HG03378 (cell line): ENCODE measurements around the gene HGFAC.

ENCODE experiments used
- ATAC-seq: cut with Tn5 transposase; IDR thresholded peaks from one replicate; pipeline ENCODE4 v1.9.1; 2021; ENCODE audit warnings: mild to moderate bottlenecking, moderate library complexity; ENCODE audit not compliant: unreplicated experiment

HGFAC gene

GRCh38 chr4:3423406-3423805 is 18.4 kb upstream of the HGFAC start:
- no peak for ATAC-seq

GRCh38 chr4:3423952-3424351 is 17.8 kb upstream of the HGFAC start:
- ATAC-seq: no peak

DNA sequence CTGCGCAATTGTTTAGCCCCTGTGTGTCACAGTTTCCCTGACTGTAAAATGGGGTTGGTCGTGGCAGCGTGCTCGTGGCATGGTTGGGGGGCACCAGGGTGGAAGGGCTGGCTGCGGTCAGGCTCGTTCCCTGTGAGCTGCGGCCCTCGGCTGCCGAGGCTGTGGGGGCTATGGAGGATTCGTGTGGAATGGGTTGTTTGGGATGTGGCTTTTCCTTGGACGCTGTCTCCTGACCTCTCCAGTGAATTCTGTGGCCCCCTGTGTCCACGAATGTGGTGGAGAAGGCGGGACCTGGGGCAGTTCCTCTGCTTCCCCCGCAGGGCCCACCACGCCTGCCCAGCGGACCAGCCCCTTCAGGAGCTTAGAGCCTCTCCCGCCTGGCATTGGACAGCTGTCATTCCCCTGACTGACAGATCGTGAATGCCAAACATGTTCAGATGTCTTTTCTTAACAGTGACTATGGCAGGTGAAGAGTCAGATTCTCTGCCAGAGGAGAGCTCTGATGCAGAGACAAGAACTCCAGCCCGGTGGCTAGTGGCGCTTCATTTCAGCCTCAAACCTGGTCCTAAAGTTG is 17.2 kb upstream of the HGFAC start:
- no peak for ATAC-seq

GRCh38 chr4:3426465-3427133 is 15.2 kb upstream of the HGFAC start:
- ATAC-seq: no peak

- no peak for ATAC-seq
Measured at GRCh38 chr4:3427134-3427476, 14.7 kb upstream of the HGFAC start.

GRCh38 chr4:3427706-3428446 is 13.9 kb upstream of the HGFAC start:
- no peak for ATAC-seq

GRCh38 chr4:3429651-3430050 is 12.1 kb upstream of the HGFAC start:
- ATAC-seq: no peak

- no peak for ATAC-seq
Measured at GRCh38 chr4:3430524-3430923, 11.2 kb upstream of the HGFAC start.

DNA sequence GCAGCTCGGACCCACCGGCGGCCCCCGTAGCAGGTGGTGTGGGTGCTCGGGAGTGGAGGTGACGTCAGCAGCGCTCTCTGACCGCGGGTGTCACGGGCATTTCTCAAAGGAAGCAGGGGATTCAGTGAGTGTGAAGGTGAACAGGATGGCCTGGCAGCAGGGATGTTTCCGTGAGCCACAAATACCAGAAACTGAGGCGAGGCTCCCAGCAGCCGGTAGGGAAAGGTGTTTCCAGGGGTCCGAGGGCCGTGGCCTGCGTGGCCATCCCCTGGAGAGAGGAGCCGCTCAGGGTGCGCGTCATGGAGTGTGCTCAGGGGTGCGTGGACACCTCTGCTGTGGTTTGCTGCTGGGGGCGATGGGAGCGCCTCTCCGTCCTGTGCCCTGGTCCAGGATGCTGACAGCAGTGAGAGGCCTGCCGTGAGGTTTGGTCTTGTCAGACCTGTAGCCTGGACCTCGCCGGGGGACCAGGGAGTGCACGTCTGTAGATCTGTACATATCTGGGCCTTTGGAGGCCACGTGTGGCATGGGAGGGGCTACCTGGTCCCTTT is 10.2 kb upstream of the HGFAC start:
- ATAC-seq: no peak

GRCh38 chr4:3432381-3432790 is 9.4 kb upstream of the HGFAC start:
- ATAC-seq: no peak

- ATAC-seq: no peak
Measured at GRCh38 chr4:3433138-3433869, 8.5 kb upstream of the HGFAC start.

- no peak for ATAC-seq
Measured at GRCh38 chr4:3434881-3435685, 6.7 kb upstream of the HGFAC start.

DNA sequence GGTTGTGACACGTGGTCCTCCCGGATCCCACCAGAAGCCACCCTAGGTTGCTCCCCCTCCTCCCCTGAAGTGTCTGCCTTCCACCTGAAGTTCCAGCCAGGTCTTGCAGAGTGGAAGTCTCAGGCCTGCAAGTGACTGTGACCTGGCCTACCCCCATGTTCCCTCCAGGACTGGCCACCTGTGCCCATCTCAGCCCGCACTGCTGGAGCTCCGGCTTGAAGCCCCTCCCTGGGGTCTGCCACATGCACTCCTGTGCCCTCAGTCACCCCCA is 6.1 kb upstream of the HGFAC start:
- ATAC-seq: no peak

DNA sequence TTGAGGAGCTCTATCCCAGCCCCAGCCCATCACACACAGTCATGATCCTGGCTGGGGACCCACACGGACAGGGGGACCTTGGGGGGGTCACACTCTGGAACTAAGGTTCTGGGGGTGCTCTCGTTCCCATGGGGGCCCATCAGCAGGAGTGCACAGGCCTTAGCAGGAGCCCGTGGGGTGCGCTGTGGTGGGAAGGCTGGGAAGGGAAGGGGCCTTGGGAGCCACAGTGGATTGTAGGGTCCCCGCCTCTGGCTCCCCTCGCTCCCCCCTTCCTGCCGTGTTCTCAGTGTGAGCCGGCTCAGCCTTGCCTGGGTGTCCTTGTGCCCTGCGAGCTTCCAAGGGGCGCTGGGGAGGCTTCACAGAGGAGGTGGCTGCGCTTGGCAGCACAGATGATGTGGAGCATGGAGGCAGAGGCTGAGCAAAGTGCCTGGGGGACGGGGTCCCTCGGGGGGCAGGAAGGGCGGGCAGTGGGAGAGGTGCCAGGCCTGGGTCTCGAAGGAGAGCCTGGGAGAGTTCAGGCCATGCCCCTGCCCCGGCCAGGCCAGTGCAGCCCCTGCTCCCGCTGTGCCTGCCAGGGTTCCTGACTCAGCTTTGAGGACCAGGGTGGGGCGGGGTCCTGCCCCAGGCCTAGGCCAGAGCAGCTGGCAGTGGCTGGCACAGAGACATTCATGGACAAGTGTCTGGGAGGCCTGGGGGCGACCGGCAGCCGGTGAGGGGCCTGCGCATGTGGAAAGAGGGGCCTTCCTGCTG is 5.5 kb upstream of the HGFAC start:
- ATAC-seq: no peak

DNA sequence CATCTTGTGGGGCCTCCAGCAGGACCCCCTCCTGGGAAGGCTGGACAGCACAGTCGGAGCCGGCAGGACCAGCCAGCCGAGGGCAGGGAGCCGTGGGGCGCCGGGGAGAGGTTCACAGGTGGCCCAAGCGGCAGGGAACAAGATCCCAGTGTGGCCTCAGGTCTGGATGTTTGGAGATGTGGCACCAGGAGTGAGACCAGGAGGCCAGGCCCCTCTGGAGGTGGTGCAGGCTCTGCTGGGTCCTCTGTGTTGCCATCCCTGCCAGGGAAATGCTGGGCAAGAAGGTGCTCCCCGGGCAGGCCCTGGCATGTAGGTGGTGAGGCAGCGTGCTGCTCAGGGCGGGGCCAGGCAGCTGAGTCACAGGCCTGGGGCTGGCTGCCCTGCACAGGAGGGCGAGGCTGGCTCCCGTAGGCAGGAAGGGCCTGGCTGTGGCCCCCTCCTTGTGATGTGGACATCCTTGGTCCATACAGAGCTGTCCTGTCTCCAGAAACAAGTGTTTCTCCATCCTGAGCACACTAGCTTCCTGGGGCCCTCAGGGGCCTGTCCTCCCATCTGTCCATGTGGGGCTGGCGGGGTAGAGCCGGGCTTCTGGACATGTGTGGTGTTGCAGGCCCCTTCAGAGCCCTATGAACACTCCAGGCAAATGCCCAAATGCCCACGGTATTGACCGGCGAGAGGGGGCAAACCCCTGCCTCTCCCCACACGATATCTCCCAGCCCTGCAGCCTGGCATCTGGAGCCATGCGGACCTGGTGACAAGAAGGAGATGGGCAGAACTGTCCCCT is 4.8 kb upstream of the HGFAC start:
- ATAC-seq: no peak

- no peak for ATAC-seq
Measured at GRCh38 chr4:3437582-3437936, 4.2 kb upstream of the HGFAC start.

GRCh38 chr4:3437998-3438846 is 3.5 kb upstream of the HGFAC start:
- no peak for ATAC-seq

DNA sequence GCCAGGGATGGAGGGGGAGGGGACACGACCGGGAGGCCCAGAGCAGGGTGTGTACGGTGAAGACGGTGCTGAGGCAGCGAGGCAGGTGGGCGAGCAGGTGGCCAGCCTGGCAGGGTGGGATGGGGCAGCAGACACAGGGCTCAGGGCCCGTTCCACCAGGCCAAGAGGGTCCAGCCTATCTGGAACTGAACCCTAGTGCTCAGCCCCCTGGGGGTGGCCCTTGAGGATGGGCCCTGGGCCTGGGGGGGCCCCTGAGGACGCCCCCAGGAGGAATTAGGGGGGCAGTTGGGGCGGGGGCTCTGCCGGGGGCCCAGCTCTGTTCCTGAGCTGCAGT is 3.0 kb upstream of the HGFAC start:
- ATAC-seq: no peak

- no peak for ATAC-seq
Measured at GRCh38 chr4:3439391-3439790, 2.4 kb upstream of the HGFAC start.
